GM18907 (cell line): ENCODE measurements around the gene ZNF213.
"Not testable (repeated sequence)": the region's sequence is repeated elsewhere in the genome, so short reads cannot be mapped to it uniquely, and the experiment has no call there.

Experiments used
- ATAC-seq: cut with Tn5 transposase; IDR thresholded peaks from one replicate; pipeline ENCODE4 v1.9.1; 2021; ENCODE audit warnings: mild to moderate bottlenecking, moderate library complexity; ENCODE audit not compliant: unreplicated experiment

The ZNF213 gene

DNA sequence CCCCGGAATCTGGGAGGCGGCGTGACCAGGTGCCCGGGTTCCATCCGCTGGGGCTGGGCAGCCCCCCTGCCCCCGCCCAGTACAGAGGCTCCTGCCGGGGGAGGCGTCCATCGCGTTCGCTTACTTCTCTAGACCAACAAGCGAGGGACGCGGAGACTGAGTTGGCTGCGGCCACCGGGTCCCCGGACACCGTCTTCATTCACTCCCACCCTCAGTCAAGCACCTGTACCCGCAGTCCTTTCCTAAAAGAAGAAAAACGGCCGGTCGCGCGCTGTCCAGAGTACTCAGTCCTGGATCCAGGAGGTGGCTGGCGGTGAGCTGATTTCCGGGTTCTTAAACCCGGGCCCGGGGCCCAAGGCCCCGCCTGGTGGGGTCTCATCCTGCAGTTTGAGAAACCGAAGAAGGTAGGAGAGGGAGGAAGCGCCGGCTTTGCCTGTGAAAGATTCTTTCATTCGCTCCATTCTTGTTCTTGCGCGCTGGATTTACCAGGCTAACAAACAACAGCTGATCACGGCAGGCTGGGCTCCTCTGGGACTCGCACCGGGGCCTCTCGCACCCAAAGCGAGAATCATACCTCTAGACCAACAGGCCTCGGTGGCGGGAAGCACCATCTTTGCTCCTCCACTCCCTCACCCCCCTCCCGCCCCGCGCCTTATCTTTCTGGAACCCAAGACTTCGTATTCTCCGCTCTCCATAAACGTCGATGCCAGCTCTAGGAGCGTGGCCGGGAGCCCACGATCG lies 35.8 kb downstream of the ZNF213 start:
- peak; percentile 16 for ATAC-seq

DNA sequence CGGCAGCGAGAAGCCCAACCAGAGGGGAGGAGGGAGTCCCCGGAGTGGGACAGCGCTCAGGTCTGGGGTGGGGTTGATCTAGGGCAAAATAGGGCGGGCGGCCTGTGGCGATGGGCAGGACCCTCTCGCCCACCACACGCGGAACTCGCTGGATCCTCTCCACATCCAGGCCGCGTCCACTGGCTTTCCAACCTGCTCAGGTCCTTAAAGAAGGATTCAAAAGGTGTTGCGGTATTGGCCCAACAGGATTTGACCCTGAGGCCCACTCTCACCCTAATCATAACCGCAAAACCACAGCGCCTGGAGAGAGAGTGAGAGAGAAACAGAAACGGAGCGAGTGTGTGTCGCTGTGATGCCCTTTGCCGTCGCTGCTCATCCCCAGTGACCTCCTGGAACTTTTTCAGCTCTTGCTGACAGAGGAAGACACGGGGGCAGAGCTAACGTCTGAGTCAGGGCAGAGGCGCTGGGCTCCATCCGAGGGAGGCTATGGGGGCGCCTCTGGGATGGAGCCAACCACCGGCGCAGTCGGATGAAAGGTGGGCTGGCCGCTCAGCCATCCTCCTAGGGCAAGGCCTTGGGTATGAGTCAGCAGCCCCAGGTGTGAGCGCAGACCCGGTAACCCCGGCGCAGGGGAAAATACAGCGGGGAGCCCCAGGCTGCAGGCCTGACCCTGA lies 36.5 kb downstream of the ZNF213 start:
- peak; percentile 45 for ATAC-seq

DNA sequence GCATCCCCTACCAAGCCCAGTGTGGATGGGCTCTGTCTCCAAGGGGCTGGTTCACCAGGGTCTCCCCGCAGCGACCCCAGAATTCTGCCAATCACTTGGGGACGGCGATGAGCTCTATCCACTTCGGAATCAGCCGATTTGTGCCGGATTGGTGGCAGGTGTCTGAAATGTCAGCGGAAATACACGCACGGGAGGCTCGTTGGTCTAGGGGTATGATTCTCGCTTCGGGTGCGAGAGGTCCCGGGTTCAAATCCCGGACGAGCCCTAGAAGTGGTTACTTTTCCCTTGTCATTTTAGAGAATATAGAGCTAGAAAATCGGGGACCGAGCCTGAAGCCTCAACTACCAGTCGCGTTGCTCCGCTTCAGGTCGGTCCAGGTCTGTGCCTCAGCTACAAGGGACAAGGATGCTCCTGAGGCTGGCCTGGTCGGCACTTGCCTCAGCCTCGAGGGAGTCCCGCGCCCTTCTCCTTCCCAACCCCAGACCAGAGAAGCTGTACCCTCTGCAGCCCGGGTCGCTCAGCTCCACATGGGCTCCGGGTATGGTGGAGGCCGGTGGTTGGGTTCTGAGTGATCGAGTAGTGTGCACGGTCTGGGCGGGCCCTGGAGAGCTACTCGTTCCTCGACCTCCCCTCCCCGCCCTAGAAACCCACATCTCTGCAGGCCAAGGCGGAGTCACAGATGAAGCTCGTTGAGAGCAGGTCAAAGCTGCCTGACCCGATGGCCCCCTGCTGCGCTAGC lies 37.2 kb downstream of the ZNF213 start:
- no peak for ATAC-seq

DNA sequence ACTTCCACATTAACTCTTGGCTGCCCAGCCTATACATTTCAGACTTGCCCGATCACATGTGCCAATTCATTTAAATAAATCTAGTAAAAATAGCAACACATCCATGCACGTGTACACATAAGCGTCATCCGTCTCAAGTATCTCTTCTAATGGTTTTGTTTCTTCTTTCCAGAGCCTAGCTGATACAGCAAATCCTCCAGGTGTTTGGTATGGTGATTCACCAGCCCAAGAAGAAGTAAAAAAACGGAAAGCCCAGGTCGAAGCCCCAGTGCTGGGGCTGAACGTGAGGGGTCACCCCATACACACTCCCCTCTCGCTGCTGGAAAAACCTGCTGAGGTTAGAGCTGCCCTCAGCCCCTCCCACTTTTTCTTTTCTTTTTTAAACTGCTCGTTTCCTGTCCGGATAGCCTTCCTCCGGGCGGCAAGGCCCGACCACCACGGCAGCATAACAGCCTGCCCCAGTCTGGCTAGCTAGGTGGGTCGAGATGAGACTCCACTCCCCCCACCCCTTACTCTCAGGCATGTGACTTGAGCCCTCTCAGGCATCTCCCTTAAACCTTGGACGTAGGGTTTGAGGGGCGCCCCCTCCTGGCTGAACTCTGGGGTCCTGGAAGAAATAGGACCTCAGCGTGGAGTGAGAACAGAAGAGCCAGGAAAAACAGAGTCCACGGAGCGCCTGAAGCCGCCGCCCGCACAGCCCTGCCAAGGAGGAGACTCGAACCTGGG lies 39.2 kb downstream of the ZNF213 start:
- ATAC-seq, result no peak

DNA sequence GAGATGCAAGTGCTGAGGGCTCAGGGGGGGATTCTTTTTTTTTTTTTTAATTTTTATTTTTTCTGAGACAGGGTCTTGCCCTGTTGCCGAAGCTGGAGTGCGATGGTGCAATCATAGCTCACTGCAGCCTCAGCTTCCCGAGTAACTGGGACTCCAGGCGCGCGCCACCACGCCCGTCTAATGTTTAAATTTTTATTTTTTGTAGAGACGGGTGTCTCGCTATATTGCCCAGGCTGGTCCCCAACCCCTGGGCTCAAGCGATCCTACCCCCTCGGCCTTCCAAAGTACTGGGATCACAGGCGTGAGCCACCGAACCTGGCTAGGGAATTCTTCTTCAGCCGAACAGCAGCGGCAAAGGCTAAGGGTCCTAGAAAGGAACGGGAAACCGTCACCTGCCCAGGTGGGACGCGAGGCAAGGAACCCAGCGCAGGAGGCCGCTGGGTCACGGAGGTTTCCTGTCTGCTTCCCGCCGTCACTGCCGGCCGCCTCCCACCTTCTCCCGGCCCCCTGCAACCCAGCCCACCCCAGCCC lies 39.9 kb downstream of the ZNF213 start:
- no peak for ATAC-seq

DNA sequence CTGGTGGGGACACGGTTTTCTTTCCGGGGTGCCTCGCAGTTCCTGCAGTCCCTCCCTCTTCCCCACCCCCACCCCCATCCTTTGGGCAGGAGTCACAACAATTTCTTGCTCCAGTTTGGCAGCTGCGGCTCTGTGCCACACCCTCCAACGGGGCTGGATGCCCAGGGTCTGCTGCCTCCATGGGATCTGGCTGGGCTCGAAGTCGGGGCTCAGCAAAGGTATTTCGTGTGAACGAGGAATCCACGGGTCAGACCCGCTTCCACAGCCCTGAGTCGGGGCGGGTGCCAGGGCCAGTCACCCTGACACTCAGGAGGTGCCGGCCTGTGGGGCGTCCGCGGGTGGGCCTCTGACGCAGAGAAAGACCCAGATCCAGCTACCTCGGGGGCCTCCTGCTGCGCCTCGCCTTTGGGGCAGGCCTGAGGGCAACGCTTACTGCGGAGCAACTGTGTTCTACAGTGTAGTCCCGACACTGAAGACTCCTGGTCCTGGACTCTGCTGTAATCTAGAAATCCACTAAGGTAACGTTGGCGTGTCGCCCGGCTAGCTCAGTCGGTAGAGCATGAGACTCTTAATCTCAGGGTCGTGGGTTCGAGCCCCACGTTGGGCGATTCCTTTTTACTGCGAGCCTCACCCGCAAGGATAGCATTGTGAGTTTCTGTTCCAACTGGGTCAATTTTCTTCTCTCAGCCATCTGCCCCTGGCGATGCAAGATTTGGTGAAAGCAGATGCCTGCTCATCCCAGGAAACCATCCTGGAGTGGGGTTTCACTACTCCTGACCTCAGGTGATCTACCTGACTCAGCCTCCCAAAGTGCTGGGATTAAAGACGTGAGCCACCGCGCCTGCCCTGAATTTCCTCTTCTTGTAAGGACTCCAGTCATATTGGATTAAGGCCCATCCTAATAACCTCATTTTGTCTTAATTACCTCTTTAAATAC lies 40.6 kb downstream of the ZNF213 start:
- ATAC-seq, result no peak

DNA sequence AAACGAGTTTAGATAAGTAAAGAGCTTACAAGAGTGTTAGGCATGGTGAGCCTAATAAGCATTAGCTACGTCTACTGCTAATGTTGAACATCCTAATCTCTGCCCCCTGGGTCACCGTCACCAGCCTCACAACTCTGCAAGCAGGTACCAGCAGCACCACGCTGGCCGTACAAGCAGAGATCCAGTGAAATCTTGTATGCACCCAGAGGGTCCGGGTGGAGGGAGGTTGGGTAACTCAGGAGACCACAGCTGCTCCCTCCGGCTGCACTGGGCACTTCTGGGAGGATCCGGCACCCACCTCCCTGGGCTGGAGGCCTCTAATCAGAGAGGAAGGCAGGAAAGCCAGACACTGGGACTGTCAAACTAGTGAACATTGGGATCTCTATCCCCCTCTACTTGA lies 44.8 kb downstream of the ZNF213 start:
- no peak for ATAC-seq

DNA sequence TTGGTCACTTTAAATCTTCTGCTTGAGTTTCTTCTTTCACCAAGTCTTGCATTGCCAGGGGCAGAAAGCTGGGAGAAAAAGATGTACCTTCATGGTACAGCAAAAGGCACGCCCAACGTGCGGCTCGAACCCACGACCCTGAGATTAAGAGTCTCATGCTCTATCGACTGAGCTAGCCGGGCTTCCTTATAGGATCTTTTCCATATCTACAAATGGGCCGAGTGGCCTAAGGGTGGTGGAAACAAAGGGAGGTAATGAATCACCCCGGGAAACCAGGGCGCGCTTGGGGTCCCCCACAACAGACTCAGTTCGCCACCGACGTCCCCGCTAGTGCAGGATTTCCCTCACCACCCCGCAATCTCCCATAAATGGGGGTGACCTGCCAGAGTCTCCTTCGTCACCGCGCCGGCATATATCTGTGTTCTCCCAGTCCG lies 45.6 kb downstream of the ZNF213 start:
- no peak for ATAC-seq

DNA sequence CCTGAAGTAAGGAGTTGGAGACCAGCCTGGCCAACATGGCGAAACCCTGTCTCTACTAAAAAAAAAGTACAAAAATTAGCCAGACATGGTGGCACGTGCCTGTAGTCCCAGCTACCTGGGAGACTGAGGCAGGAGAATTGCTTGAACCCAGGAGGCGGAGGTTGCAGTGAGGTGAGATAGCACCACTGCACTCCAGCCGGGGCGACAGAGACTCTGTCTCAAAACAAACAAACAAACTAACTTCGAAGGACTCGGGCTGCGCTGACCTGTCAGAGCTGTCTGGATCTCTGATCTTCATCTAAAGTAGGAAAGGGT lies 47.4 kb downstream of the ZNF213 start:
- not testable (repeated sequence) for ATAC-seq

DNA sequence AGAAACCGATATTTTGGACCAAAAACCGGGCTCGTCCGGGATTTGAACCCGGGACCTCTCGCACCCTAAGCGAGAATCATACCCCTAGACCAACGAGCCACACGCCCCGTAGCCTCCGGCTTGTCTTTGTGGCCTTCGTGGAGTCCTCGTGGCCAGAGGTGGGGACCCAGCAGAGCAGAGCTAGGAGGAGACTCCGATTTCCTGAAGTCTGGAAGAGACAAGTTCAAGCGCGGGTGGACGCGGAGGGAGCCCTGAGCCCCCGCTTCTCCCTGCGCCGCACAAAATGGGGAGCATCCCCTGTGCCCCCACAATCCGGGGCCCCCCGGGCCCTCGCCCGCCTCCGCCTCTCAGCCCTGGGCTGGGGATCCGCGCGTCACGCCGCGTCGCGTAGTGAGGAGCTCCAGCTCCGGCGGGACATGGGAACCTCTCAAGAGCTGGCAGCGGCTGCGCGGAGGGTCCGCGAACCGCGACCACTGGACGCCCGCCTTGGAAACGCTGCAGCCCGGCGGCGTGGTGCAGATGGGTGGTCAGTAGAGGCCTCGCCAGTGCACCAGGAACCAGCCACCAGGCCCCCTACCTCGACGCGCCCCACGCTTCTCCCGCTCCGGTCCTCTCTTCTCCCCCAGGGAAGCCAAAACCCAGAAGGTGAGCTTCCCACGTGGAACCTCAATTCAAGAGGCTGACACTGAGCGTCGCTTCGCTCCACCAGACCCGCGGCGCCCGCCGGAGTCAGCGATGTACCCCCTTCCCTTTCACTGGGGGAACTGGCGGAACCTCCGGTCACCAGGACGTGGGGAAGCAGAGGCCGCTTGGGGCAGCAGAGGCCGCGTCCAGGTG lies 48.0 kb downstream of the ZNF213 start:
- ATAC-seq, result no peak

DNA sequence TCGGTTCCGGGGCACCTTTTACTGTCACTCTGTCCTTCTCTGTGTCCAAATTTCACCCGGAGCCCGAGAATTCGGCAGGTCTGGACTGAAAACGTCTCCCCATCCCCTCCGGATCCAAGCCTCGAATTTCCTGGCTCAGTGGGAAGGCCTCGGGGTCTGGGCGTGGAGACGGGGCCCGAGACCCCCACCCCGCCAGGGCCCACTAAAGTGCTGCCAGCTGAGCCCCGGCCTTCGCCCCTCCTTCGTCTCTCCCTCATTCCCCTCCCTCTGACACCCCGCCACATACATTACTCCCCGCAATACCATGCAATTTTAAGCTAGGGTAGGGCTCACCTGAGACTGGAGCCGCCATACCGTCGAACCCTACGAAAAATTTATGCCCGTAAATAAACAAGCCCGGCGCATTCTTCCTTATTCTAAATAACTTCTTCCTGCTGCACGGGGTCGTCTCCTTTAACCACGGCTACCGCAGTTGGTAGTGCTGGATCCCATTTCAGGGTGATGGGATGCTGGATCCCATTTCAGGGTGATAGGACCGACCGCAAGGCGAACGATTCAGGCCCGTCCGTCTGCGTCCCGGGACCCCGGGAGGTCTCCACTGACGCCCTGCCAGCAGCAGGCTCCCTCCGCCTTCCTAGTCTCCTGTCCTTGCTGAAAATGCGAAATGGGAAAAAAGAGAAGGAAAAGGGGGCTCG lies 48.8 kb downstream of the ZNF213 start:
- no peak for ATAC-seq

DNA sequence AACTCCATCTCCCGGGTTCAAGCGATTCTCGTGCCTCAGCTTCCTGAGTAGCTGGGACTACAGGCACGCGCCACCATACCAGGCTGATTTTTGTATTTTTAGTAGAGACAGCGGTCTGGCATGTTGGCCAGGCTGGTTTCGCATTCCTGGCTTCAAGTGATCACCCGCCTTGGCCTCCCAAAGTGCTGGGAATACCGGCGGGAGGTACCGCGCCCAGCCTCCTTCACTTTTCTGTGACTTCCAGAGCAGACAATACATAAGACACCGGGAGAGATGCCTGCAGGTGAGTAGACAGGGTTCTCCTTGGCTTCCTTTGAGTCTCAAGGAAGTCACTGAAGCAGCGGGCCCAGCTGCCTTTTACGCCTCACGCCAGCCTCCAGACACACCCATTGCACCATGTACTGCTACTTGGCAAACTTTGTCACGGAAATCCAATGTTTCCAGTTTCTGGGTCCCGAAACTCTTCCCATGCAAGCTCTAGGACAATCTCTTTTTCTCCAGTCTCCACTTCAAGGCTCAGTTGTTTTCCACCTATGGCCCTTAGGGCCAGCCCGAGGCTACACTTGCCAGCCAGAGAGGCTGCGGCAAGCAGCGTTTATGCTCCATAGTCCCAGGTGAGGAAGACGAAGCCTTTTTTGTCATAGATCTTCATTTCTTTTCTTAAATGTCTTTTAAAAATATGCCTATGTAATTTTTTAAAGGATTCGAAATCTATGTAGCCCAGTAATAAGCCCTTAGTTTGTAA lies 52.3 kb downstream of the ZNF213 start:
- ATAC-seq, result no peak

DNA sequence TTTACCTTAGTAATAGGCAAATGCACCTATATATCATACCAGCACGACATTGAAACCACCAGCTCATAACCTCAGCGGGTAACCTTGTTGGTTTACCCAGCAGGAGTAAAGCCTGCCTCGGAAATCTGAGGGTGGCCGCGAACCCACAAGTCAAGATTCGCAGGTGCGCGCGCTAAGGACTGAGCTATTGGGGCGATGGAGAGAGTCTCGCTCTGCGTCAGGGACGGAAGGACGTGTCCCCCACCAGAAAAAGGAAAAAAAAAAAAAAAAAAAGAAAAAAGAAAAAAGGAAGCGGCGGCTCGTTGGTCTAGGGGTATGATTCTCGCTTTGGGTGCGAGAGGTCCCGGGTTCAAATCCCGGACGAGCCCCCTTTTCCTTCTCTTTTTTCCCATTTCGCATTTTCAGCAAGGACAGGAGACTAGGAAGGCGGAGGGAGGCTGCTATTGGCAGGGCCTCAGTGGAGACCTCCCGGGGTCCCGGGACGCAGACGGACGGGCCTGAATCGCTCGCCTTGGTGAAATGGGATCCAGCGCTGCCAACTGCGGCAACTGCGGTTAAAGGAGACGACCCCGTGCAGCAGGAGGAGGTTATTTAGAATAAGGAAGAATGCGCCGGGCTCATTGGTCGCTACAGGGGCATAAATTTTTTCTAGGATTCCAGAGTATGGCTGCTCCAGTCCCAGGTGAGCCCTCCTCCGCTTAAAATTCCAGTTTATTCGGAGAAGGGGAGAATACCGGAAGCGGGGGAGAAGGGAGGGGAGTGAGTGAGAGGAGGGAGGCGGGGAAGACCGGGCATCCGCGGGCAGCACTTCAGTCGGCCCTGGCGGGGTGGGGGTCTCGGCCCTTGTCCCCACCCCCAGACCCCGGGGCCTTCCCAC lies 53.2 kb downstream of the ZNF213 start, which contains the start of gene OR1F1:
Gene OR1F1, plus strand, starts transcription at position 407 of the 877 bp plus-strand sequence.
- ATAC-seq, result no peak

DNA sequence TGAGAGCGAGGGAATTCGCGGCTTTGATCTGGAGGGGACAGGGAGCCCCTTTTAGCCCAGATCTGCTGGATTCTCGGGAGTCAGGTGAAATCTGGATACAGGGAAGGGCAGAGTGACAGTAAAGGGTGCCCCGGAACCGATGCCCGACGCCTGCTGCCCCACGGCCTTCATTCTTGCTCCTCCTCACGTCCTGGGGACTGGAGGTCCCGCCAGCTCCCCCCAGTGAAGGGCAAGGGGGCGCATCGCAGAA lies 53.8 kb downstream of the ZNF213 start:
- no peak for ATAC-seq

DNA sequence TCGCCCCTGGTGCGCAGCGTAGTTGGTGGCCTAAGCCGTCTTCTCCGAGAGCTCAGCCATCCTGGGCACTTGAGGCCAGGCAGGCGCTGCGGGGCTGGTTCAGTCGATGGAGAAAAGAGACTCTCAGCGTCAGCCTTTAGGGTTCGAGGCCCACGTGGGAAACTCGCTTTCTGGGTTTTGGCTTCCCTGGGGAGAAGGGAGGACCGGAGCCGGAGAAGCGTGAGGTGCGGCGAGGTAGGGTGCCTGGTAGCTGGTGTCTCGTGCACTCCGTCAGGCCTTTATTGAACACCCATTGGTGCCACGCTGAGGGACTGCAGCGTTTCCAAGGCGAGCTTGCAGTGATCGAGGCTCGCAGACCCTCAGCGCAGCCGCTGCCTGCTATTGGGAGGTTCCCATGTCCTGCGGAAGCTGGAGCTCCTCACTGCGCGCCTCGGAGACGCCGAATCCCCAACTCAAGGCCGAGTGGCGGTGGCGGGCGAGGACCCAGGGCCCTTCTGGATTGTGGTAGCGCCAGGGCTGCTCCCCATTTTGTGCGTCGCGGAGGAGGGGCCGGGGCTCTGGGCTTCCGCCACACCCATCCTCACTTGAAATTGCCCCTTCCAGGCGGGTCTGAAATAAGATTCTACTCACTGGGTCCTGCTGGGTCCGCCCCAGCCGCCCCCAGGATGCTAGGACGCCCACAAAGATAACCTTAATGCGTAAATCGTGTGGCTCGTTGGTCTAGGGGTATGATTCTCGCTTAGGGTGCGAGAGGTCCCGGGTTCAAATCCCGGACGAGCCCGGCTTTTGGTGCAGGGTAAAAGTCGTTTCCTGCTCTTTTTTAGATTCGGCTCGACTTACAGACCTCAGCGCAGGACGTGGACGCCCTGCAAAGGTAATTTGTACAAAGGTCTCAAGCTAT lies 54.3 kb downstream of the ZNF213 start:
- no peak for ATAC-seq

DNA sequence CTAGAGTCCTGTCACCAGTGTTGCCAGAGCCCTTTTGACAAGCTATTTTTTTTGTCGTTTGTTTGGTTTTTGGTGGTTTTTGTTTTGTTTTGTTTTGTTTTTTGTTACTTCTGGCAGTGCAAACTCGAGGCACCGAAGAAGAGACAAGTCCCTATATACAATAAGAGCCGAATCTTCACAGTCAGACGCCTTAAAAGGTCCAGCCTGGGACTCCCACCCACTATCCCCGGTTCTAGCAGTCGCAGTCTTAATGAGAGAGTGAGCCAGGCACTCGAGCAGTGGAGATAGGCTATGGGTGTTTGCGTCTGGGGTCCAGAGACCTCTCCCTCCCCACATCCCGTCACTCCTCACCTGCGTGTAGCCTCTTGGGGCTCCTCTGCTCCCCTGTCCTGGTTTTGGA lies 55.0 kb downstream of the ZNF213 start:
- ATAC-seq, result no peak
